GM12891 (cell line): ENCODE results near the gene TMTC1.

ENCODE experiments used
- DNase-seq: peaks from one replicate; pipeline ENCODE4 v3.0.0; 2011; ENCODE audit warnings: low spot score; ENCODE audit not compliant: insufficient read length
- FAIRE-seq: peaks from 2 replicates; lab custom pipeline; 2011; peaks lifted over from hg19 to GRCh38; lab: Jason Lieb, UNC
- PAX5 ChIP-seq: IDR thresholded peaks from 2 replicates; pipeline ENCODE4 v1.6.1; 2011; ENCODE audit warnings: low read length, moderate library complexity, mild to moderate bottlenecking; ENCODE audit not compliant: insufficient read depth, severe bottlenecking
- POLR2A ChIP-seq: IDR thresholded peaks from 2 replicates; pipeline ENCODE4 v1.6.1; 2011; ENCODE audit warnings: low read depth, low read length, control low read depth
- POLR2AphosphoS5 ChIP-seq: IDR thresholded peaks from 2 replicates; pipeline ENCODE4 v1.6.1; 2011; ENCODE audit warnings: low read depth, low read length, control low read depth
- POU2F2 ChIP-seq: IDR thresholded peaks from 2 replicates; pipeline ENCODE4 v1.6.1; 2011; ENCODE audit warnings: low read depth, mild to moderate bottlenecking, control low read depth, low read length, moderate library complexity
- SPI1 ChIP-seq: IDR thresholded peaks from 2 replicates; pipeline ENCODE4 v1.6.1; 2011; ENCODE audit warnings: low read depth, low read length, control low read depth
- TAF1 ChIP-seq: IDR thresholded peaks from 2 replicates; pipeline ENCODE4 v1.6.1; 2011; ENCODE audit warnings: low read depth, low read length, control low read depth

The TMTC1 gene

DNA sequence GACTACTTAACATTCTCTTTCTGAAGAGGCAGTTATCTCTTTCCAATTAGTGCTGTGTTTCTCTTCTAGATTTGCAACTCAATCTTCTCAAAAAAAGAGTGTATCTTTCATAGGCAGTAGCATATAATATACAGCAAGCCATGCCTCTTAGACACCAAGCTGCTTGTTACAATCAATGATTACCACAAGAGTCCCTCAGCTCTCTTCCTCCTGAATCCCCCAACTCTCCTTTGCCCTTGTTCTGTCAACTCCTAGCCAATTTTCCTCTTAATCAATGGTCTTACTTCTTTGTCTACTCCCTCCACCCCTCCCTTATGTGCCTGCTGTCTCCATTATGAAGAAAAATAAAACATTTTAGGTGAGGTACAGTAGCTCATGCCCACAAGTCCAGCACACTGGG is 2.6 kb downstream of the TMTC1 start:
- FAIRE-seq (no peak), DNase-seq (no peak)
- TF ChIP-seq SPI1, result no peak
- no peak for TF ChIP-seq PAX5
- no peak for TF ChIP-seq POLR2A

DNA sequence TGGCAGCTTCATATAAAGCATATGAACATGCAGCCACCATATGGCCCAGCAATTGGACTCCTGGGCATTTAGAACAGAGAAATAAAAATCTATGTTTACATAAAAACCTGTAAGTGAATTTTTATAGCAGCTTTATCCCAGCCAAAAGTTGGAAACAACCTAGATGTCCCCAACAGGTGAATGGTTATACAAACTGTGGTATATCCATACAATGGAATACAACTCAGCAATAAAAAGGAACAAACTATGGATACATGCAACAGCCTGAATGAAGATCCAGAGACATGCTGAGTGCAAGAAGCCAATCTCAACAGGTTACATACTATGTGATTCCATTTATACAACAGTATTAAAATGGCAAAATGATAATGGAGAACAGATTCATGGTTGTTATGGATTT is 3.7 kb downstream of the TMTC1 start:
- TF ChIP-seq POLR2A, result no peak
- no peak for TF ChIP-seq POLR2AphosphoS5
- TF ChIP-seq POU2F2, result no peak
- TF ChIP-seq TAF1, result no peak
- TF ChIP-seq SPI1, result no peak
- no peak for TF ChIP-seq PAX5
- FAIRE-seq, result no peak

DNA sequence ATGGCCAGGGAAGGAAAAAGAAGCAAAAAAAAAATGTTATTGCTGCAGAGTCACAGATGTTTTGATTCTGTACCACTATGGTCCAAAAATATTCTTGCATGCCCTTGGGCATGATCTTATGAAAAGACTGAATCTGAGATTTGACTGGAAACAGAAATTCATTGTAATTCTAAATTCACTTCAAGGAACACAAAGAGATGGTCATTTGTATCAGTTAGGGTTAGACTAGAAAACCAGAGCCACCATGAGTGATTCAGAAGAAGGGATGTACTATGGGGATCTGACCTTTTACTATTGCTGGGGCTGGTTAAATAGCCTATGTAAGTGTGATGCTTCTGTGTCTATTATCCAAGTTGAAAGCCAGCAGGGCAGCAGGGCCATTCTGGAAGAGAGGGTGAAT is 5.2 kb downstream of the TMTC1 start:
- TF ChIP-seq SPI1 (no peak), PAX5 (no peak), TAF1 (no peak), POLR2AphosphoS5 (no peak), POU2F2 (no peak), POLR2A (no peak)
- FAIRE-seq, result no peak
- DNase-seq, result no peak

More for the DNA sequence above, 3.7 kb downstream of the TMTC1 start:
- DNase-seq, result no peak

DNA sequence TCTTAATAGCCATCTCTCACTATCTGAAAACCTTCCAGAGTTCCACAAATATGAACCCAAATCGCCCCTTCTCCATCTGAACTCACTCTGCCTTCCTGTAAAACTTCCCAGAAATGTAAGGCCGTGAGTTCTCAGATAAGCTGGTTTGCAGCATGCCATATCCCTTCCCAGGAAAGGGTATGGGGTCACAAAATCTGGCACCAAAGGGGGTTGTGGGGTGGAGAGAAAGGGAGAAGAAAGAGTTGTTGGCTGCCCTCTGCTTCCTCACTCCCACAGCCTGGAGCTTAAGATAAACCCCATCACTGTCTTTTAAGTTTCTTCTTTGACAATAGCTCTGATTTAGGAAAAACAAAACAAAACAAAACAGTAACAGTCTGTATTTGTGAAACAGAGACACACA is 10.7 kb downstream of the TMTC1 start:
- FAIRE-seq (no peak), DNase-seq (no peak)
- no peak for TF ChIP-seq SPI1

DNA sequence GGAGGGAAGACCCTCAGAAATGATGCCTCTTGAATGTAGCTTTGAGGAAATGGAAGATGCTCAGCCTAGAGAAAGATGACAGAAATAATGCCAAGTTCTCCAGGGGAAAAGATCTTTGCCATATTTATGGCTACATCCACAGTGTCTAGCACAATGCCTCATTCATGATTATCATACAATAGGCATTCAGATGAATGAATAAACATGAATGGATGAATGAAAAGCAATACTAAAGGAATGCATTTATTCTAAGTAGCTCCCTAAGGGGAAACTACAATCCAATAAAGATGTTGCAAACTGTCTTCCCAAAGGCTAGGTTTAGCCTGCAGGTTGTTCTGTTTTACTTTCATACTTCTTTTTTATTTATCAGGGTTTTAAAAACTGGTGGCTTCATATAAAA is 12.0 kb downstream of the TMTC1 start:
- TF ChIP-seq POU2F2, result no peak
- TF ChIP-seq TAF1, result no peak
- no peak for TF ChIP-seq SPI1
- TF ChIP-seq POLR2A, result no peak
- no peak for TF ChIP-seq POLR2AphosphoS5
- TF ChIP-seq PAX5, result no peak
- no peak for DNase-seq
- FAIRE-seq, result no peak

DNA sequence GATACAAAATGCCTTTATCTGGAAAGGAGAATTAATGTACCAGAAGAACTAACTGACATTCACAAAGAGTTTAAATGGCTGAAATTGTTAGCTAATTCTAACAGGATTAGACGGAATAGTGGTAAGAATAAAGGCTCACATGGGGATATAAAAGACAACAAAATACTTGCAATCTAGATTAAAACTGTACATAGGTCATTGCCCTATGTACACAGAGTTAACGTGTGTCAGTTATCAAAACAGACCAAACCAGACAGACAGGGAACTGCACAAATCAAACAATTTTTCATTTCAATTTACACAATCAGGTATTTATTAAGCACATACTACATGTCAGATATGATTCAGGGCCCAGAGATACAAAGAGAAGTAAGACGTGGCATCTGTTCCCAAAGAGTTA is 12.6 kb downstream of the TMTC1 start:
- DNase-seq (no peak), FAIRE-seq (no peak)
- no peak for TF ChIP-seq POLR2A
- no peak for TF ChIP-seq PAX5
- TF ChIP-seq SPI1, result no peak
- TF ChIP-seq POU2F2, result no peak
- TF ChIP-seq POLR2AphosphoS5, result no peak
- no peak for TF ChIP-seq TAF1

DNA sequence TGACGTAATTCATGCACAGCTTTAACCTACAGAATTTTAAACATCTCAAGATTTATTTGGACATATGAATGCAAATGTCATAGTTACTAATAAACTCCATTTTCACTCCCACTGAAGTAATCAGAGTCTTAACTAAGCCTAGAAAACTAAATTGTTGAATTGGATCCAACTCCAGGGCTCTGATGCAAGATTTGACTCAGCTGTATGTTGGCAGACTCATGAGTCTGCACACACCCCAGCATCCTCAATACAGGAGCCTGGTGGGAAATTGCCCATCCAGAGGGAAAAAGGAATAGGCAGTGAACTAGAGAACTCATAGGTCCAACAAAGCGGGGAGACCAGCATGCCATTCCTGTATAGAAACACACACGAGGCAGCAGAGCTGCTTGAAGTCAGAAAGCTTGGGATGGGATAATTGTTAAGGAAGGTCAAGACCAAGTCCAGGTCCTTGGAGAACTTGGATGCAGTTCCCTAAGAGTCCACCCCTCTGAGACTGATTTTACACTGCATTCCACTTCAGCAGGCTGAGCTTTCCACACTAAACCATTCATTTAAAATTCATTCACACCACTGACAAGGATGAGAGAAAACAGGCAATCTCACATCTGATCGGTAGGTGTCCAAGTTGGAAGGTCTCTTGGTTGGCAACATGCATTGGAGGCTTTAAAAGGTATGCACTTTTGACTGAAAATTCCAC is 14.4 kb downstream of the TMTC1 start:
- DNase-seq (no peak), FAIRE-seq (no peak)
- TF ChIP-seq SPI1 (no peak), POU2F2 (no peak), PAX5 (no peak), POLR2A (no peak), POLR2AphosphoS5 (no peak), TAF1 (no peak)

DNA sequence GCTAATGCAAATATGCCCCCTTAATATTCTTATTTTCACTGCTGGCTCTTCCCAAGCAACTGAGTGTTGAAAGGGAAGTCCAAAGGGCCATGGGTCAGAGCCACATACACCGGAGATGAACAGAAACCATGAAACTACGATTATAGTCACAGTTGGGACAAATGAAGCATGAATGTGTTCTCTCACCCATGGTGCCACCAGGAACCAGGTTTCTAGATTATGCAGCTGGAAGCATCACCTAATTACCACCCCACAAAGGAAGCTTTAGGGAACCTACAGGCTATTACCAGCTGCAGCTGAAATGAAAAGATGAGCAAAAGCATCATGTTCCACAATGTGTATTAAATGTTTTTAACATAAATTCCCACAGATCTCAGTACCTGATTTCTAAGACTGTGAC is 15.4 kb downstream of the TMTC1 start:
- DNase-seq (no peak), FAIRE-seq (no peak)
- TF ChIP-seq POLR2AphosphoS5 (no peak), PAX5 (no peak), TAF1 (no peak), SPI1 (no peak), POU2F2 (no peak), POLR2A (no peak)

DNA sequence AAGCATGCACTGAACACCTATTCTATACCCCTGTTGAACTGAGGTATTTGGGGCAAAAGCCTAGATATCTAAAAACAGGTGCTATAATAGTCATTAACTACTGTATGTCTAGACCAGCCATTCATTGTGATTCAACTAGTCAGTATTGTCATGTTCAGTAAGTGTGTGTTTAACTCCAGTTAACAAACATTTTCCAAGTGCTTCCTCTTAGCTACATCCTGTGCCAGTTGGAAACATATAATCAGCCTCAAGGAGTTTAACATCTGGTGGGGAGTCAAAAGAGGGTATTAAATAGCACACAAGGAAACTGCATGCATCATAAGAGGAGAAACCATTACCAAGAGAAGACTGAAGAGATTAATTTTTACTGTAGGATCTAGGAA is 20.4 kb downstream of the TMTC1 start:
- FAIRE-seq (no peak), DNase-seq (no peak)
- TF ChIP-seq POLR2A (no peak), SPI1 (no peak), POLR2AphosphoS5 (no peak), TAF1 (no peak), POU2F2 (no peak), PAX5 (no peak)

DNA sequence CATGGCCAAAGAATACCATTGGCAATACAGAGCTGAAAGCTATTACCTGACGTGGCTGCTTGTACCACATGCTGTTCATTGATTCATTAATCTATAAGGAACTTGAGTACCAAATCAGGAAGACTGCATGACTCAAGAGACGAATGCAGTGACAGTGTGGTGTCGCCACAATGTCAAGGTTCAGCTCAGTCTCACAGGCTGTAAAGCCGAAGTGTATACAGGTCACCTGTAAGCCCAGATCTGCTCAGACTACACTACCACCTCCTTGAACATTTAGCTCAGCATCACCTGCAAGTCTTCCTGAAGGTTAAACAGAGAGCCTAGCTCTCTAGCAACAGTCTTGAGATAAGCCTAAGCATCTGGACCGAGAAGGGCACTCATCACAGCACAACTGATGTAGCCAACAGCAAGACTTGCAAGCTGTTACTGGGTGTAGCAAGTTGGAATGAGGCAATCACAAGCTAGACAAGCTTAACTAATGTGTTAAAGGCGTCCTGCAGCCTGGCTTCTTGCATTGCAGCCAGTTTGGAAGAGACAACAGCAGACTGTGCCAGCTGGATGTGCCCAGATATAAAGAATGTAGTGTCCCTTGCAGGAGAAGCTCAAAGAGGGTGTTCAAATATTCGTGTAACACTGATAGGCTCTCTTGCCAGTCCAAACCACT is 21.0 kb downstream of the TMTC1 start:
- no peak for FAIRE-seq
- TF ChIP-seq POLR2AphosphoS5 (no peak), SPI1 (no peak), POLR2A (no peak), POU2F2 (no peak), TAF1 (no peak), PAX5 (no peak)
- DNase-seq, result no peak
